Measurements from ENCODE around the gene TNS3. TPM values are rescaled to one million over a fixed set of nuclear protein-coding genes. Genes with fewer than 3 reads are reported as not detected.
A peak's percentile ranks its signal among the peaks of the same experiment; 100 is the strongest.

Gene TNS3
- polyA plus RNA-seq, 1 of the 3 experiments (the other 2 are of a cell fraction), result 72.3 TPM

- POLR2A ChIA-PET, result no interaction called here
- H3K4me2 ChIP-seq, result no peak overlapping the region
- H3K79me2 ChIP-seq (ENCODE audit: insufficient read depth), result peaks cover 52% of the 10 kb centered on the region
- no peaks in the 10 kb centered on the region for H4K20me1 ChIP-seq (ENCODE audit: insufficient read depth)
- H3K9ac ChIP-seq, result peak overlapping the region; percentile 8; the same call in 1 of the 2 replicates
- H3K9me3 ChIP-seq, result no peaks in the 10 kb centered on the region
- TF ChIP-seq TCF12 (IDR thresholded peaks at IDR 0.05) (peak; percentile 42), ELF1 (IDR thresholded peaks at IDR 0.05) (no peak)
- H3K4me1 ChIP-seq (ENCODE audit: control insufficient read depth in 1 of 2, insufficient read depth in 2 of 2, low read depth in 1 of 2, low read length in 1 of 2), result peaks cover 27 to 29% of the 10 kb centered on the region in 2 experiments
- no peak for DNase-seq
- CTCF ChIA-PET, result interaction anchor here (1.3 to 9.3 kb wide), 3 partner anchors 16 to 369 kb away, joined by 5 to 60 read pairs (median 5); no protein-coding TSS in a partner anchor
- H3K36me3 ChIP-seq (replicated peaks in 1 of 2; ENCODE audit: control insufficient read depth in 1 of 2, insufficient read depth in 2 of 2, low read length in 1 of 2), result no peaks in the 10 kb centered on the region
- peak overlapping the region in 1 of 2 experiments; percentile 55; a peak in 2 of 4 replicates for H3K27ac ChIP-seq (ENCODE audit: low read depth in 2 of 2, low read length in 1 of 2)
- no peak overlapping the region for H2AFZ ChIP-seq (ENCODE audit: low read depth)
- H3F3A ChIP-seq (replicated peaks; ENCODE audit: insufficient read depth), result peaks cover 15% of the 10 kb centered on the region
- H3K4me3 ChIP-seq (ENCODE audit: low read depth in 2 of 2, low read length in 1 of 2), result no peak overlapping the region
- no peaks in the 10 kb centered on the region for H3K27me3 ChIP-seq (ENCODE audit: insufficient read depth)
- 93% methylated on average over 11 of the region's 11 CpGs for WGBS (ENCODE audit: low lambda C conversion rate)
- no peaks in the 10 kb centered on the region for H3K9me2 ChIP-seq
Observed at GRCh38 chr7:47449810-47450590, 131.9 kb downstream of the TNS3 start.

- no peaks in the 10 kb centered on the region for H3K36me3 ChIP-seq (replicated peaks in 1 of 2; ENCODE audit: control insufficient read depth in 1 of 2, insufficient read depth in 2 of 2, low read length in 1 of 2)
- peaks cover 55% of the 10 kb centered on the region for H3K79me2 ChIP-seq (ENCODE audit: insufficient read depth)
- H3F3A ChIP-seq (replicated peaks; ENCODE audit: insufficient read depth), result peaks cover 12% of the 10 kb centered on the region
- H3K4me2 ChIP-seq, result no peak overlapping the region
- H3K4me3 ChIP-seq (ENCODE audit: low read depth in 2 of 2, low read length in 1 of 2), result no peak overlapping the region
- WGBS (ENCODE audit: low lambda C conversion rate), result 93% methylated on average over 8 of the region's 9 CpGs
- H4K20me1 ChIP-seq (ENCODE audit: insufficient read depth), result no peaks in the 10 kb centered on the region
- H3K4me1 ChIP-seq (ENCODE audit: control insufficient read depth in 1 of 2, insufficient read depth in 2 of 2, low read depth in 1 of 2, low read length in 1 of 2), result peaks cover 17 to 19% of the 10 kb centered on the region in 2 experiments
- H3K27ac ChIP-seq (ENCODE audit: low read depth in 2 of 2, low read length in 1 of 2), result no peak overlapping the region
- no peaks in the 10 kb centered on the region for H3K27me3 ChIP-seq (ENCODE audit: insufficient read depth)
- no peak for DNase-seq
- no peaks in the 10 kb centered on the region for H3K9me2 ChIP-seq
- no peak overlapping the region for H2AFZ ChIP-seq (ENCODE audit: low read depth)
- CTCF ChIA-PET, result interaction anchor here (1.3 to 9.3 kb wide), 3 partner anchors 15 to 370 kb away, joined by 5 to 60 read pairs (median 5); no protein-coding TSS in a partner anchor
- H3K9ac ChIP-seq, result no peak overlapping the region
- H3K9me3 ChIP-seq, result no peaks in the 10 kb centered on the region
- TF ChIP-seq TCF12 (IDR thresholded peaks at IDR 0.05) (no peak), JUND (IDR thresholded peaks at IDR 0.05) (no peak)
- POLR2A ChIA-PET, result no interaction called here
Observed at GRCh38 chr7:47448971-47449370, 132.9 kb downstream of the TNS3 start.

GRCh38 chr7:47447621-47448349 is 134.1 kb downstream of the TNS3 start:
- no peak overlapping the region for H3K9ac ChIP-seq
- no peak overlapping the region for H3K4me2 ChIP-seq
- no peak overlapping the region for H3K27ac ChIP-seq (ENCODE audit: low read depth in 2 of 2, low read length in 1 of 2)
- H2AFZ ChIP-seq (ENCODE audit: low read depth), result no peak overlapping the region
- peaks cover 61% of the 10 kb centered on the region for H3K79me2 ChIP-seq (ENCODE audit: insufficient read depth)
- TF ChIP-seq RXRA (IDR thresholded peaks at IDR 0.05; ENCODE audit: borderline replicate concordance, low read depth) (no peak), IRF3 (IDR thresholded peaks at IDR 0.05; ENCODE audit: low read depth, low read length) (no peak), SMC3 (IDR thresholded peaks at IDR 0.05; ENCODE audit: low read depth, low read length) (no peak), GATA2 (CRISPR knock-in tag; IDR thresholded peaks at IDR 0.05) (no peak), RFX5 (IDR thresholded peaks at IDR 0.05; ENCODE audit: low read length) (no peak), EP300 (IDR thresholded peaks at IDR 0.05; ENCODE audit: borderline replicate concordance in 1 of 2, low read depth in 1 of 2, low read length in 1 of 2) (no peak)
- TF ChIP-seq, protein P1, sequence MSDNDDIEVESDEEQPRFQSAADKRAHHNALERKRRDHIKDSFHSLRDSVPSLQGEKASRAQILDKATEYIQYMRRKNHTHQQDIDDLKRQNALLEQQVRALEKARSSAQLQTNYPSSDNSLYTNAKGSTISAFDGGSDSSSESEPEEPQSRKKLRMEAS (IDR thresholded peaks at IDR 0.05; ENCODE audit: low read depth), result no peak
- no peak for DNase-seq
- H3K4me1 ChIP-seq (ENCODE audit: control insufficient read depth in 1 of 2, insufficient read depth in 2 of 2, low read depth in 1 of 2, low read length in 1 of 2), result peaks cover 8 to 12% of the 10 kb centered on the region in 2 experiments
- no peaks in the 10 kb centered on the region for H3K9me3 ChIP-seq
- no peak overlapping the region for H3K4me3 ChIP-seq (ENCODE audit: low read depth in 2 of 2, low read length in 1 of 2)
- ChIA-PET POLR2A (interaction anchor here (0.6 kb wide), 1 partner anchor 193 kb away, joined by 3 read pairs; no protein-coding TSS in a partner anchor), CTCF (interaction anchor here (1.1 to 9.3 kb wide), 4 partner anchors 14 to 372 kb away, joined by 3 to 60 read pairs (median 6); no protein-coding TSS in a partner anchor)
- no peaks in the 10 kb centered on the region for H3K9me2 ChIP-seq
- no peaks in the 10 kb centered on the region for H3F3A ChIP-seq (replicated peaks; ENCODE audit: insufficient read depth)
- whole genome bisulfite sequencing (ENCODE audit: low lambda C conversion rate), result 98% methylated on average over 12 of the region's 12 CpGs
- no peaks in the 10 kb centered on the region for H3K36me3 ChIP-seq (replicated peaks in 1 of 2; ENCODE audit: control insufficient read depth in 1 of 2, insufficient read depth in 2 of 2, low read length in 1 of 2)
- no peaks in the 10 kb centered on the region for H4K20me1 ChIP-seq (ENCODE audit: insufficient read depth)
- H3K27me3 ChIP-seq (ENCODE audit: insufficient read depth), result no peaks in the 10 kb centered on the region

All from SK-N-SH (cell line).